HEK293 (cell line): ENCODE results near the gene AIG1.

Experiments used
- CTCF ChIA-PET: fragments of 350-600 bp; formaldehyde crosslinking; extraction: SDS; loops from one replicate; lab custom pipeline; 2021; ENCODE audit warnings: antibody characterized with exemption; lab: Yijun Ruan, JAX
- POLR2A ChIA-PET: fragments of 300-600 bp; formaldehyde crosslinking; extraction: SDS; loops from one replicate; lab custom pipeline; 2020; ENCODE audit warnings: antibody characterized with exemption, inconsistent platforms; lab: Yijun Ruan, JAX
- H3K27ac ChIP-seq: fragments of 200-500 bp; sonication (Bioruptor generic); 2 replicates; pipeline ENCODE4 v1.5.1; 2014; ENCODE audit warnings: low read depth, low read length, control low read depth, inconsistent platforms; ENCODE audit errors: extremely low read depth
- H3K36me3 ChIP-seq, 2 experiments: fragments of 200-500 bp in 1 of 2; sonication (Bioruptor generic) in 1 of 2; 1 replicate in 1 of 2; 2 replicates in 1 of 2; pipeline ENCODE4 v1.5.1; 2014 to 2017; ENCODE audit warnings: inconsistent platforms in 2 of 2, low read length in 2 of 2; ENCODE audit not compliant: control insufficient read depth in 2 of 2, insufficient read depth in 1 of 2
- H3K4me1 ChIP-seq: fragments of 200-500 bp; sonication (Bioruptor generic); 2 replicates; pipeline ENCODE4 v1.5.1; 2014; ENCODE audit warnings: mild to moderate bottlenecking, low read length, inconsistent platforms; ENCODE audit not compliant: control insufficient read depth, insufficient read depth
- H3K4me3 ChIP-seq: 2 replicates; pipeline ENCODE4 v1.5.1; 2011; ENCODE audit warnings: low read depth, mild to moderate bottlenecking, control low read depth, low read length, moderate library complexity
- H3K9me3 ChIP-seq: fragments of 200-500 bp; sonication (Bioruptor generic); 2 replicates; pipeline ENCODE4 v1.5.1; 2014; ENCODE audit warnings: low read depth, low read length, inconsistent platforms; ENCODE audit not compliant: control insufficient read depth, insufficient read depth
- ZNF140 ChIP-seq: fragments of 450-650 bp; formaldehyde crosslinking; IDR thresholded peaks from 2 replicates; pipeline ENCODE4 v1.5.1; 2016; ENCODE audit warnings: missing biosample characterization, missing genetic modification characterization
- ZNF155 ChIP-seq: fragments of 450-650 bp; formaldehyde crosslinking; IDR thresholded peaks from 2 replicates; pipeline ENCODE4 v1.5.1; 2016; ENCODE audit warnings: missing biosample characterization, missing genetic modification characterization
- ZNF2 ChIP-seq: fragments of 450-650 bp; formaldehyde crosslinking; IDR thresholded peaks from 2 replicates; pipeline ENCODE4 v1.5.1; 2016; ENCODE audit warnings: missing biosample characterization, missing genetic modification characterization
- ZNF223 ChIP-seq: fragments of 450-650 bp; formaldehyde crosslinking; IDR thresholded peaks from 2 replicates; pipeline ENCODE4 v1.5.1; 2016; ENCODE audit warnings: missing biosample characterization, missing genetic modification characterization
- ZNF398 ChIP-seq: fragments of 450-650 bp; formaldehyde crosslinking; IDR thresholded peaks from 2 replicates; pipeline ENCODE4 v1.5.1; 2017; ENCODE audit warnings: missing biosample characterization, missing genetic modification characterization
- ZNF423 ChIP-seq: fragments of 450-650 bp; formaldehyde crosslinking; IDR thresholded peaks from 2 replicates; pipeline ENCODE4 v1.5.1; 2016; ENCODE audit warnings: missing biosample characterization, missing genetic modification characterization
- ZNF473 ChIP-seq: fragments of 450-650 bp; formaldehyde crosslinking; IDR thresholded peaks from 2 replicates; pipeline ENCODE4 v1.5.1; 2017; ENCODE audit warnings: missing biosample characterization, missing genetic modification characterization
- ZNF518A ChIP-seq: fragments of 450-650 bp; formaldehyde crosslinking; conservative IDR thresholded peaks from 2 replicates; pipeline ENCODE4 v1.5.1; 2016; ENCODE audit warnings: low read depth, missing biosample characterization, missing genetic modification characterization
- ZNF660 ChIP-seq: fragments of 450-650 bp; IDR thresholded peaks from 2 replicates; pipeline ENCODE4 v1.5.1; 2018; ENCODE audit warnings: missing biosample characterization, mild to moderate bottlenecking, missing genetic modification characterization
- ZNF704 ChIP-seq: fragments of 450-650 bp; formaldehyde crosslinking; IDR thresholded peaks from 2 replicates; pipeline ENCODE4 v1.5.1; 2016; ENCODE audit warnings: missing biosample characterization, missing genetic modification characterization
- ZNF707 ChIP-seq: fragments of 450-650 bp; formaldehyde crosslinking; IDR thresholded peaks from 2 replicates; pipeline ENCODE4 v1.5.1; 2016; ENCODE audit warnings: missing biosample characterization, missing genetic modification characterization
- ZNF777 ChIP-seq: fragments of 450-650 bp; formaldehyde crosslinking; IDR thresholded peaks from 2 replicates; pipeline ENCODE4 v1.5.1; 2017; ENCODE audit warnings: missing biosample characterization, missing genetic modification characterization, borderline replicate concordance
- ZNF785 ChIP-seq: fragments of 450-650 bp; formaldehyde crosslinking; IDR thresholded peaks from 2 replicates; pipeline ENCODE4 v1.5.1; 2016; ENCODE audit warnings: missing biosample characterization, missing genetic modification characterization

AIG1 gene

GRCh38 chr6:143103916-143104315 lies 43.2 kb downstream of the AIG1 start (continued):
- no peak for TF ChIP-seq ZNF518A (tag by site-specific recombination)
- no peak for TF ChIP-seq ZNF704 (tag by site-specific recombination)
- no peak for TF ChIP-seq ZNF140 (tag by site-specific recombination)
- TF ChIP-seq ZNF2 (tag by site-specific recombination), result no peak
- TF ChIP-seq ZNF423, result no peak
- no peak for TF ChIP-seq ZNF223 (tag by site-specific recombination)
- no peak for TF ChIP-seq ZNF473

DNA sequence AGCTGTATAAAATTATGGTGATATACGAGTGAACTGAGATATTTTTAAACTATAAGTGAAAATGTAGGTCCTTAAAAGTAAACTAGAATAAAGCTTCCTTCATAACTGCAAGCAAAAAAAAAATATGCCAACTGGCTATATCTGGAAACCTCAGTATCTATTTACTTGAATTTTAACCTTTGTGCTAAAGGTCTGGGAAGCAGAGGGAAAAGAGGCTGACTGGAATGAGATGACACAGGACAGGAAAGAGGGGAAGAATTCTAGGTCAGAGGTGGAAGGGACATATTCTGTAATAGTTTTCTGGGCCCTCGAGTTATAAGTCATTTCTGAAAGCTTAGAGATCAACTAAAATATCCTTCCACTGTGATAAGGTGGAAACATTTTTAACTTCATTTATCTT lies 46.8 kb downstream of the AIG1 start:
- CTCF ChIA-PET, result interaction anchor here (0.6 kb wide), 1 partner anchor 205 kb away, joined by 3 read pairs; no protein-coding TSS in a partner anchor
- H3K4me3 ChIP-seq, result no peak overlapping the region
- H3K9me3 ChIP-seq, result no peaks in the 10 kb centered on the region
- H3K36me3 ChIP-seq, result no peaks in the 10 kb centered on the region
- TF ChIP-seq ZNF660 (tag by site-specific recombination), result no peak
- TF ChIP-seq ZNF707 (tag by site-specific recombination), result no peak
- no peak for TF ChIP-seq ZNF777 (tag by site-specific recombination)
- H3K27ac ChIP-seq, result no peak overlapping the region
- POLR2A ChIA-PET, result no interaction called here
- H3K4me1 ChIP-seq, result no peaks in the 10 kb centered on the region

GRCh38 chr6:143107911-143108761 lies 47.4 kb downstream of the AIG1 start:
- CTCF ChIA-PET, result interaction anchor here (0.7 kb wide), 1 partner anchor 171 kb away, joined by 4 read pairs; no protein-coding TSS in a partner anchor
- POLR2A ChIA-PET, result interaction anchor here (1.0 kb wide), 1 partner anchor 9 kb away, joined by 3 read pairs; no protein-coding TSS in a partner anchor

More at GRCh38 chr6:143107911-143108761, 47.4 kb downstream of the AIG1 start:
- no peak overlapping the region for H3K27ac ChIP-seq
- no peaks in the 10 kb centered on the region for H3K4me1 ChIP-seq
- TF ChIP-seq ZNF398 (tag by site-specific recombination) (no peak), ZNF155 (tag by site-specific recombination) (no peak), ZNF785 (tag by site-specific recombination) (no peak)
- H3K4me3 ChIP-seq, result no peak overlapping the region
- H3K36me3 ChIP-seq, result no peaks in the 10 kb centered on the region
- H3K9me3 ChIP-seq, result no peaks in the 10 kb centered on the region
